Stimulated activated CD4-positive, alpha-beta T cell treated with anti-CD3 and anti-CD28 coated beads, Interleukin-1b, Interleukin-23, amount 100 ng/mL, for 1 hour (primary cell): Measurements from ENCODE around the gene PRDM1.
A peak's percentile ranks its signal among the peaks of the same experiment; 100 is the strongest.

ENCODE experiments used
- DNase-seq, 2 donors: peaks; one replicate each; pipeline ENCODE4 v3.0.0-alpha.2; 2020; ENCODE audit warnings: low read depth in 2 of 2

Gene PRDM1

DNA sequence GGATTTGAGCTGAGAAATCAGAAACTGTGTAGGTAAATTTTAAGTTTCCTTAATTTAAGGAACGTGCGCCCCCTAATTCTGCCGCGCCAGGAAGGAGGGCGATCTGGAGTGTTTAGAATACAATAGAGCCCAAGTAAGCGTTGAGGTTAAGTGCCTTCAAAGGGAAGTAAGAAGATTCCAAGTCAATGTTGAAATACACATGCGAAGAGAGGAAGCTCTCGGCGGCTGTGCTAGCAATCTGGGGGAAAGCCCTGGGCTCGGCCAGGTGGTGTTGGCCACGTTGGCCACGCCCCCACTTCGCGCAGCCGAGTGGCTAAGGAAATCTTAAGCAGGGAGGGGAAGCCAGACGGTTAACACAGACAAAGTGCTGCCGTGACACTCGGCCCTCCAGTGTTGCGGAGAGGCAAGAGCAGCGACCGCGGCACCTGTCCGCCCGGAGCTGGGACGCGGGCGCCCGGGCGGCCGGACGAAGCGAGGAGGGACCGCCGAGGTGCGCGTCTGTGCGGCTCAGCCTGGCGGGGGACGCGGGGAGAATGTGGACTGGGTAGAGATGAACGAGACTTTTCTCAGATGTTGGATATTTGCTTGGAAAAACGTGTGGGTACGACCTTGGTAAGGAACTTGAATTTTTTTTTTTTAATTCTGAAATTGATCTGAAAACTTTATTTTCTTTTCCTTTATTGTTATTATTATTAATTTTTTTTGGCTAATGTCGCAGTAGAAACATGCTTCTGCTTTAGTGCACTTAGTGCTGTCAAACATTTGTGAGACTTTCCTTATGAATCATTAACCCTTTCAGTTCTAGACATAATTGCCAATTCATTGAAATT is at the start of gene PRDM1:
TSS of gene PRDM1 (plus strand) at position 353 of the 830 bp plus-strand sequence. CDS start at position 571, 218 bp downstream.
- DNase-seq: peak; percentile 44 to 46

DNA sequence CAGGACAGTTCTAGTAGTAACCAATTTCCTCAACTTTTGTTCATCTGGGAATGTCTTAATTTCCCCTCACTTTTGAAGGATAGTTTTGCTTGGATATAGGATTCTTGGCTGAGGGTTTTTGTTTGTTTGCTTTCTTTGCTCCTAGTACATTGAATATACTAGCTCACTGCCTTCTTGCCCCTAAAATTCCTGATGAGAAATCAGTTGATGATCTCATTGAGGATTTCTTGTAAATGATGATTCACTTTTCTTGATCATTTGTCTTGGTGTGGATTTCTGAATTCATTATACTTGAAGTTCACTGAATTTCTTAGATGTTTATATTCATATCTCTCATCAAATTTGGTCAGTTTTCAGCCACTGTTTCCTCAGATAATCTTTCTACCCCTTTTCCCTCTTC is 49.1 kb upstream of the PRDM1 start:
- DNase-seq: no peak

DNA sequence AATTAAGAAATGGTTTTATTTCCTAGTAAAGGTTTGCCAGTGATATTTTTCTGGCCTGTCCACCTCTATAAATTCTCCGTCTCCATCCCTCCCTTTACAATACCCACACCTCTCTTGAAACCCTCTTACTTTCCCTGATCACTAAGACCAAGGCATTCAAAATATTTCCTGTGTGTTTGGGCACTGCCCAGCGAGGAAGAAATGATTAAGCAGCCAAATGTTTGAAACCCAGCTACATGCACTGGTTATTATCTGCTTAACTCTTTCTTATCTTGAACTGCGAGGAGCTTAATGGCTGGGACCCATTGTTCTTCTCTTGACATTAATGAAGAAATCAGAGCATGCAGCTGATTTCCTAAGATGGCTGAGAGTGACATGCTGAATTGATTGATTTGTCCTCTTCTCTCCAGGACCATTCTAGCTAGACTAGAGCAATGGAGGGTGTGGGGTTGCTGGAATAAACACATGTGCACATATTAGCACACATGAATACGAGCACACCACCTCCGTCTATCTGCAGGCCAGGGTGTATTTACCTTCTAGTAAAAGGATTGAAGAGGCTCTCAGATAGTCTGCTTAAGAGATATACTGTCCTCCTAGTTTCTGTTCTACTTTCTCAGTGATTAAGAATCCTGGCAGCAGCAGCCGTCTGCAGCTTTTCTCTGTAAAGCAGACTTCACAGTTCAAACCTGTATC is 46.1 kb upstream of the PRDM1 start:
- no peak for DNase-seq

DNA sequence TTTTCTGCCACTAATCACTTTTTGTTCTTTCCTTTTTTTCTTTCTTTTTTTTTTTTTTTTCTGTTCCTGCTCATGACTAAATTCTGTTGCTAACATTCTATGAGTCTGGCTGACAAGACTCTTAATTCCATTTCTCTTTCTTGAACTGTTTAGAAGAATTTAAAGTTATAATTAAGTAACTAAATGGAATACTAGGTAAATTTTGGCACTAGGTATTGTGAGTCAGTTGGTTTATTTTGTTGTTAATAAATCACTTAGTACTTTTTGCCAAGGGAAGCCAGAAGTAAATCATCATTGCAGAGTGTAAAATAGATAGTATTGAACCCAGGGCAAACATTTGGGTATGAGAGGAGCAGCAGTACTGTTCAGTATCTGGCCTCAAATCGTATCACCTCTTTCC is 42.0 kb upstream of the PRDM1 start:
- DNase-seq: no peak

DNA sequence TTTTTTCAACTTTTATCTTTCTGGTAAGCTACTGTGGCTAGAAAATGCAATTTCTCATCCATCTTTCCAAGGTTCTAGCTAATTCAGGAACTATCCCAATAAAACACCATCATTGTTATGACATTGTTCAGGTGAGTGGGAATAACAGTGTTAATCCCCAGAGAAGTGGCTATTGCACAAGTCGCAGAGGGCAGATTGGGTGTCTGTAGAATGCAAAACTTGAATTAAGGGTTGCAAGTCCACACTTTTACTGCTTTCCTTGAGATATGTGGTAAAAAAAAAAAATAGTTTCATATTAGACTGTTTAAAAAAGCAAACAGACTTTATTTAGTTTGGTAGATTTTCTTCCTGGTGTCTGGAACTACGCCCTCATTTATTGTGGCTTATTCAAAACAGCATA is 41.1 kb upstream of the PRDM1 start:
- DNase-seq: no peak

DNA sequence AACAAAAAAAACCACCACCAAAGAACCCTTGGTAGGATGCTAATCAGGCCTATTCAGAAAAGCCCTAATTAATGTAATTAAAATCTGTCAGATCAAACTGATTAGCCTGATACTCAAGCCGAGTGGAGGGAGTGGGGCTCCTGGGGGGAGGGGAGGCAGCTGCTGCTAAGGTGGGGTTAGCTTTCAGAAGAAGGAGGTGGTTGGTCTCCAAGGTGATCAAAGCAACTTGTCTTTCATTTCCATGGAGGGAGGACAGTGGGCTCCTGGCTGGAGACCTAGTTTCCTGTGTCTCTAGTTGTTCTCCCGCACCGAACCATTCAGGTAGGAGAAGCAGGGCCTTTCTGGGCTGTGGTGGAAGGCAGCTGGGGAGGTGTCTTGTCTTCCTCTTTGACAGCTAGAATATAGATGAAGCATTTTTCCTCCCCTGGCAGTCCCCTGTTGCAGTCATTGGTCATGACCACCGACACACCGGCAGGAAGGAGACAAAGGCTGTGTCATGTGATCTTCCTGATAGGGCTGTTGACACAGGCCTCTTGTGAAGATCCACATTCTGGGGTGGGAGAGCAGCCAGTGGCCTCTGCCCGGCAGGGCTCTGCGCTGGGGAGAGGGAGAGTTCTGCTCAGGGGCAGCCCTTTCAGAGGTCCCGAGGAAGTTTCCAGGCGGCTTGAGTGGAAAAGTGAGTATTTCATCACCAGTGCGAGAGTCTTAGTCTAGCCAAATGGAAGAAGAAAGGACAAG is 39.9 kb upstream of the PRDM1 start:
- no peak for DNase-seq

DNA sequence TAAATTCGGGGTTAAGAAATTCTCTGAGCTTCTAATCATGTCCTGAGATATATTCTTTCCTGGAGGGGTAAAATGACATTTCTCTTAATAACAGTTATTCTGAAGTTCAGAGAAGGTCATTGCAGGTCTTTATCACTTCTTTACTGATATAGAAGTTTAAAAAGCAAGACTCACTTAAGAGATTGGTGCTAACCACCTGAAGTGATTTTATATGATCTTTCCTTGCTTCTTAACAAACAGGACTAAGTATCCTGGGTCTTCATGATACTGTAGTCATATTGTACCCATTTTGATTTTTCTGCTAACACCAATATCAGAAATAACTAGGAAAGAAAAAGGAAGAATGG is 39.3 kb upstream of the PRDM1 start:
- DNase-seq: no peak

DNA sequence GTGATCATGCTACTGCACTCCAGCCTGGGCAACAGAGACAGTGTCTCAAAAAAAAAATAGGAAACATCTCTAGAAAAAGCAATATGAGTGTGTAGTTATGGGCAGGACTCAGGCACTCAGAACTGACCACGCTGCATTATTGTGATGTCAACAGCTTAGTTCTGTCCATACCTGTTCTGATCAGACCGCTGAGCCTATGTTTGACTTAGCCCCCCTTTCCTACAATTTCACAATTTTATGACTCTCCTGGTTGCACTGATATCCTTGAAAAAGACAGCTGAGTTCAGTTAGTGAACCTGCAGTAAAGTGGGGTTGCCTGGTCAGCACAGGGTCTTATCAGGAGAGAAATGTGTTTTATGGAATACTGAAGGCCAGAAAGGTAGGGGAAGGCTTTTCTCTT is 37.8 kb upstream of the PRDM1 start:
- no peak for DNase-seq

DNA sequence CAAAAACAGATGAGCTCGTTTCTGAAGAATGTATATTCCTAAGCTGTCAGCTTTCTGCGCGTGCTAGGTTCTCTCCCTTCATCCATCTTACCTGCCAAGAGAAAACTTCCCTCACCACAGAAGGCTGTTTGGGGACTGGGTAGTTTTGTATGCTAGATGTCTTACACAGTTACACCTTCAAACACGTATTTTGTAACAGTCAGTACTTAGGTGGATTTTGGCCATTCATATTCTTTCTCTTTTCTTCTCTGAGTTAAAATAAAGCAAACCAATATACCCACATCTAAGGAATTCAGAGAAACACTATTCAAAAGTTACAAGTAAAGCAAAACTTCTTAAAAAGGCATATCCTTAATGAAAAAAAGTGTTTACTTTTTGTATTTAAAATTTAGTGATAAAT is 35.6 kb upstream of the PRDM1 start:
- no peak for DNase-seq

DNA sequence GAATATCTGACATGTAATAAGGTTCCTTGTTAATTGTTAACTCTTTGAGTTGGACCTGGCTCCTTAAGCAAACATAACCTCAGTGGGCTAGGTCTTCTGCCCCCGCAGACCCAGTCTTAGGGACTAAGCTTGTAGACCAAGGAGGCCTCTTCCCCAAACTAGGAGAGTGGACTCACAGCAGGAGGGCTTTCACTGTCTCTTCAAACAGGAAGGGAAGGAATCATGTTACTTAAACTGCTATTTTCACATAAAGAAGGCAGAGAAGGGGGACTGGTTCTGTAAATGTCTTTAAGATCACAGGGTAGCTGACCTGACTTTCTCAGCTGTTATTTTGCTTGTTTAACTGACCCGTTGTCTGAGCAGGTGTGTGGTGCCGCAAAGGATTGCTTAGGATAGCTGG is 34.9 kb upstream of the PRDM1 start:
- DNase-seq: no peak

DNA sequence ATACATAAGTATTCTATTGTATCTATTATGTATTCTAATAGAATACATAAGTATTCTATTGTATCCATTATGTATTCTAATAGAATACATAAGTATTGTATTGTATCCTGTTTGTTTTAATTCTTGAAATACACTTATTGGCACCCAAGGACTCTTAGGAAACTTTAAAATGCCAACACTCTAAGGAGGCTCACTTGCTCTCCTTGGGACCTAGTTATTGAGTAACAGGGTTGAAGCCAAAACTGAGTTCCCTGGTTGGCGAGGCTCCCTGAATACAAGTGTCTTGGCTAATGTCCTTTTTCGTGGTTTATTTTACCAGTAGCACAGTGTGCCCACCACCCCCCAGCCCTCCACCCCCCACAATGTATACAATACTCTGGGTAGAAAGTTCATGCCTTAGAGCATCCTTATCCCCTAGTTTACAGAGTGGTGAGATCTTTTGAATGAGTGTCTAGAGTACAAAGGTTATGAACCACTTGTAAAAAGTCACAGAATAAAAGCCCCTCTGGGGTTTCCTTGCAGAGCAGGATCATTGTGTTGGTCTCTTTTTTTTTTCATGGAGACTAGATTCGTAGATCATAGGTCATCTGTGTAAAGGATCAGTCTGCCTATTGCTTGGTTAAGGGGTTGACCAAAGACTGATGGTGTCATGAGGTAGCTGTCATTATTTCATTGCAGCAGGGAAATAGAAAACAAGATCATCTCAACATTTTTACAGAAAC is 32.5 kb upstream of the PRDM1 start:
- no peak for DNase-seq

DNA sequence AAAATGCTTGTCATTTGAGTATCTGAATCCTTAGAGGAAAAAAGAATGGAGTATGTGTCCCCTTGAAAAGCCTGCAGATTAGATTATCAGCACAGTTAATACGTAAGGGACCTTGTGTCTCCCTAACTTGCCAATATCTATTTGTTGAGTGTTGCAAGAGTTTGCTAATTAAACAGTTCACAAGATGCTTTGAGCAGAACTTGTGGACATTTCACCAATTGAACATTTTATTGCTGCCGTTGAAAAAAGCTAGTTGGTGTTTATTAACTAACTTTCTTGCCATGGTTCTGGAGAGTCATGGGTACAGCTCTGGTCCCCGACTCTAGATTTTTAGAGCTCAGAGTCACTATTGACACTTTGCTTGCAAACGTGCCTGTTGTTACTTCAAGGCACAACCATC is 30.6 kb upstream of the PRDM1 start:
- DNase-seq: no peak

DNA sequence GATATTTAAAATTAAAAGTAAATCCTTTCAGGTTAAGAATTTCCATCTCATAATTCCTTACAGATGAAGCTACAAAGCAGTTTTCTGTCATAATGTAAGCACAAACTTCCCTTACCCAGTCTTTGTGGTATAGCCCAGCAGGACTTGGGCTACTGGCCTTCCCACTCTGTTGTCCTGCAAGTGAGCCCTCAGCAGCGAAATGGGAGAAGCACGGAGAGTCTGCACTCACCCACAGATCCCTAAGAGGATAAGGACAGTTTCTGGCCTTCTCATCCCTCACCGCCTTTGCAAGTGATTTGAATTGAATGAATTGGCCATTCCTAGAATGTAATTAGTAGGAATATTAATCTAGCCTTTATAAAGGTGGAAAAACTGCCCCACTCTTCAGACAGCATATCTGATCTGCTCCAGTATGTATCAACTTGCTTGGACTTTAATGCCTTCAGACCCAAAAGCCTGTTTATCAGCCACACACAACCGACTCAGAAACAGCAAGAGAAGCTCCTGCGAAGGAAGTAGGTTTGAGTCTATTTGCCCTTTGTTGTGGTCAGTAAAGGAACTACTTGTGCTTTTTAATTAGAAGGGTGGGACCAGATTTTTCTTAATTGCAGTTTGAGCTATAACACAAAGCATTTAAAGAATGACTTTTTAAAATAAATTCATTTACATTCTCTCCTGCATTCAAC is 29.9 kb upstream of the PRDM1 start:
- no peak for DNase-seq

DNA sequence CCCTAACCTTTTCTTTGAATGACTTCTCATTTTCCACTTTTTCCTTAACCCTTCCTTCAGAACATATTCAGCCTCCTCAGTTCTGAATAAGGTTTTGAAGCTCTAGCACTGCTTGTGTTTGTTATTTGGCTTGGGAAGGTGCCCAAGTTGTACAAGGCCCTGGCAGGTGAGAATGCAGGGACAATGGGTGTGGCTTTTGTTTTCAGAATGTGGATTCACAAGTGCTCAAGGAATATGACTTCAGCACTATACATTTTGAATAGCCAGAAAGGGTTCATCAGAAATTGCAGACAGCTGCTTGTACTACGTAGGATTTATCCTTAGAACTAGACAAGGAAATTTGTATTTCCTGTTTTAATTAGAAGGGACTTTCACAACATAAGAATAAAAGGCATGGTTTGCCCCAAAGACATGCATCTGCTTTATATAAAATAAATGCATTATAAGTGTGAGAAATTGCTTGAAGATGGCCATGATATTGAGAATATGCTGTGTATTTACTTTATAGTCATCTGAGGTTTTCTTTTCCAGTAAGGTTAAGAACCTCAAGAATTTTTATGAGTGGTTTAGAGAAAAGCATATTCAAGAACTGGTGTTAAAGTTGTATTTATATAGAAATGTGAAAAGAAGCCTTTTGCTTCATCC is 29.3 kb upstream of the PRDM1 start:
- DNase-seq: no peak

DNA sequence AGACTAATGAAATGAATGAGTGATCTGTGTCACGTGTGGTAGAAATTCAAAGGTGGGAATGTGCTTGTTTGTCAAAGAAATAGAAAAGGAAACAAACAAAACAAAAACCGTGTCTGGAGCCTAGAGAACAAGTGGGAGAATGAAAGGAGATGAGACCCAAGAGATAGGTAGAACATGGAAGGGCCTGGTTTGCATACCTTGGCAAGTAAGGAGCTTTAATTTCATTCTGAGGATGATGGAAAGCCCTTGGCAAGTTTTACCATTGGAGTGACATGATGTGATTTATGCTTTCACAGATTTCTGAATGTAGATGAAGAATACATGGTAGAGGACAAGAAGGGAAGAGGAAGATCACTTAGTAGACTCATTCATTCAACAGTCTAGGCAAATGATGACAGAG is 26.8 kb upstream of the PRDM1 start:
- no peak for DNase-seq

DNA sequence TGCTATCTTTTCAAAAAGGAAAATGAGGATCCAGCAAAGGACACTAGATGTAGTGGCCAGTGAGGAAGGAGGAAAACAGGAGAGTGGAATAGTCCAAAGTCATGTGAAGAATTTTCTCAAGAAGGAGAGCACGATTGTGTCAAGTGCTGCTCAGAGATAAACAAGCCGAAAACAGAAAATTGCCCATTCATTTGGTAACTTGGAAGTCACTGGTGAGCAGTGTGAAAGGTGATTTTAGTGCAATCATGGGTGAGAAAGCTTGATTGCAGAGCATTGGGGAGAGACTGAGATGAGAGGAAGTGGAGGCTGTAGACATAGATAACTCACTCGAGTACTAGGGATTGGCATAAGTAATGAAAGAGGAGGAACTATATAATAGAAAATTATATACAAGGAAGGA is 26.0 kb upstream of the PRDM1 start:
- no peak for DNase-seq

DNA sequence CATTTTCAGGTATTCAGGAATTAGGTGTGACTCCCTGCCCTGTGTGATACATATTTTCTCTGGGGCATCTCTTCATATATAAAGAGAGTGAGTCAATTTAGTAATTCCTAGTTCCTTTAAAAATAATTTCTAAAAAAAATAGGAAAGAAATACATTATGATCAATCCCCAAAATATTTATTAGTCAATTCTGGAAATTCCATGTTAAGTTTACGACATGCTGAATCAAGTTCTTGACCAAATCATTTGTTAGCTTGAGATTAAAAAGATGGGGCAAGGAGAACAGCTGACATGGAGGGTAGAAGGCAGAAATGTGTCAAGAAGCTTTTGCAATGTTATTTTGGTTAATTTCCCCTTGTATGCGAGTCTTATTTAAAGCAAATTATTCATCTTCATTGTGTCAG is 22.7 kb upstream of the PRDM1 start:
- no peak for DNase-seq

DNA sequence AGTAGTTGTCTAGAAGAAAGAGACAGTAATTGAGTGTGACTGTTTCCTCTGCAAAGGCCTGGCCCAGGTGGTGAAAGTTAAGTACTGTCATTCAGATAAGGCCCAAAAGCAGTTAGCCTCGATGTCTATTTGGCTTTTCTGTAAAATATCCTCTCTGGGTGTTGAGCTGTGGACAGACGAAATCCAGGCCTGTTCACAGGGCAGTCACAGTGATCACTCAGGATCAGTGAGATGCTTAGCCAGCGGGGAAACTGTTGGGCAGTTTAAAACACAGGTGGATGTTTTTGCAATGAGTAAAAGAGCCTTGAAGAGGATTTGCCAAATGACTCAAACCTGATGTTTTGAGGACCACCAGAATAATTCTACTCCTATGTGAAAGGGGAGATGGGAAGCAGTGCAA is 22.0 kb upstream of the PRDM1 start:
- no peak for DNase-seq

DNA sequence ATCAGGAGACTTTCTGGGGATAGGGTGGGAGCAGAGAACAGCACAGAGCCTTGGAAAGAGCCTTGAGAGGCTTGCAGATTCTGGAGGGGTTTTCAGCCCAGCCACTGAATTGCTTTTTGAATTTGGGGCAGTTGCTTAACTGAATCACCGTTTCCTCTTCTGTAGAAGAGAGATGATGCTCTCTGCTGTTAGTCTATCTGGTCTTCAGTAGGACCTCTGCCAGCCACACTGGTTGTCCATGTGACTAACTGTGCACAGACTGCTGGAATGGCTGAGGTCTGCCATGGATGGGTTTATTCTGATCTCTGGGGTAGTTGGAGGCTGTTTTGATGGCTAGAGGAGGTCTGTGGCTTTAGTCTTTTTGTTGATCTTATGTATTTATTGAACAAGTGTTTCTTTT is 21.4 kb upstream of the PRDM1 start:
- no peak for DNase-seq

DNA sequence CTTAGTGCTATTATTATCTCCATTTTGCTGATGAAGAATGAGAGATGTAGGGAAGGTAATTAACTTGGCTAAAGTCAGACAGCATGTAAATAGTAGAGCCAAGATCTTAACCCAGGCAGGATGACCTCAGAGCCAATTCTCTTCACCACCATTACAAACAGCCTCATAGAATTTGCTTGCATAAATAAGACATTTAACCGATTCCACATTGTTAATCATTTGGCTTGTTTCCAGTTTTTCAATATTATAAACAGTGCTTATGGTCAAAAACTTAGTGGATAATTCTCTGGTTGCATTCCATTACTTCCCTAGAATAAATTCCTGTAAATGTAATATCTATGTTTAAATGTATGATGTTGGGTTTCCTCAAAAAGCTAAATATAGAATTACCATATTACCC is 19.1 kb upstream of the PRDM1 start:
- DNase-seq: no peak

DNA sequence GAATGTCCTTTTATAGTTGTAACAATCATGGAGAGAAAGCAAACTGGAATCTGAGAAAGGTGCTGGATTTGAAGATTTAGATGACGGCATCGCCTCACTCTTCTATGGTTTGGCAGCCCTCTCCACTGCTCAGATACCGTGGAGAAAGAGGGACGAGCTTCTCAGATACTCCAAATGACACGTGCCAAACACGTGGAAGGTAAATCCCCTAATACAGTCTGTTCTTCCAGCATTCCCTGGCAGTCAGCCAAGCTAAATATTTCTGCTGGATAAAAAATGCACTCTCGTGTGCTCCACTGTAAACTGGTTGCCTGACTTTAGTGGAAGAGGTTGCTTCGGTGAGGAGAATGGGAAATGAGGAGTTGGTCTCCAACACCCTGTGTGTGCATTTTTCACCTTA is 16.7 kb upstream of the PRDM1 start:
- DNase-seq: no peak
